ENCODE results near the gene UGT1A8.

- no peak for TF ChIP-seq STAT5B (CRISPR knock-in tag; IDR thresholded peaks at IDR 0.05)
- TF ChIP-seq GTF2F1 (IDR thresholded peaks at IDR 0.05; ENCODE audit: low read depth, low read length), result no peak
These were observed 45.0 kb upstream of the UGT1A8 start for GRCh38 chr2:233572468-233572867.
